H4 (cell line): ENCODE results near the gene WDR13. TPM values are rescaled to one million over a fixed set of nuclear protein-coding genes. Genes with fewer than 3 reads are reported as not detected.
"Not testable (repeated sequence)": the region's sequence is repeated elsewhere in the genome, so short reads cannot be mapped to it uniquely, and the experiment has no call there.

ENCODE experiments used
- DNase-seq: peaks from one replicate; pipeline ENCODE4 v3.0.0-alpha.2; 2015; ENCODE audit warnings: low spot score
- total RNA-seq: library from RNA; depleted of rRNA; stranded (reverse); fragments of >200 nt; shearing (Covaris generic); gene quantifications from 2 replicates; pipeline ENCODE4 v1.2.3, GENCODE V29; 2014

WDR13 gene
- total RNA-seq, 1 experiment from 2014 or later: 42.8 TPM

- no peak for DNase-seq
These were observed 4.3 kb upstream of the WDR13 start for GRCh38 chrX:48592971-48593370.

GRCh38 chrX:48595929-48596328, 1.4 kb upstream of the WDR13 start:
- DNase-seq: no peak

- DNase-seq: no peak
These were observed 1.3 kb downstream of the WDR13 start for GRCh38 chrX:48598614-48599013.

- no peak for DNase-seq
These were observed 2.0 kb downstream of the WDR13 start for GRCh38 chrX:48599341-48599740.

- no peak for DNase-seq
These were observed 2.9 kb downstream of the WDR13 start for GRCh38 chrX:48600226-48600625.

- DNase-seq: no peak
These were observed 4.6 kb downstream of the WDR13 start for GRCh38 chrX:48601741-48602394.

- no peak for DNase-seq
These were observed 7.4 kb downstream of the WDR13 start for GRCh38 chrX:48604701-48605100.

GRCh38 chrX:48606091-48606490, 8.8 kb downstream of the WDR13 start:
- DNase-seq: no peak

- no peak for DNase-seq
These were observed 14.4 kb downstream of the WDR13 start for GRCh38 chrX:48611703-48612102.

GRCh38 chrX:48613502-48614160, 16.3 kb downstream of the WDR13 start:
- no peak for DNase-seq

GRCh38 chrX:48616576-48616975, 19.3 kb downstream of the WDR13 start:
- DNase-seq: no peak

- DNase-seq: peak; percentile 25
These were observed 20.4 kb downstream of the WDR13 start for GRCh38 chrX:48617542-48618340.

GRCh38 chrX:48626401-48627298, 29.4 kb downstream of the WDR13 start:
- DNase-seq: no peak

- DNase-seq: peak; percentile 86
These were observed 34.2 kb downstream of the WDR13 start for GRCh38 chrX:48631376-48632090.

GRCh38 chrX:48632207-48632606, 34.9 kb downstream of the WDR13 start:
- no peak for DNase-seq

- no peak for DNase-seq
These were observed 39.0 kb downstream of the WDR13 start for GRCh38 chrX:48636301-48636700.

GRCh38 chrX:48636776-48637175, 39.5 kb downstream of the WDR13 start:
- DNase-seq: no peak

- no peak for DNase-seq
These were observed 48.4 kb downstream of the WDR13 start for GRCh38 chrX:48645669-48646068.

- DNase-seq: peak; percentile 63
These were observed 51.1 kb downstream of the WDR13 start for GRCh38 chrX:48648336-48648751.

GRCh38 chrX:48649102-48649501, 51.8 kb downstream of the WDR13 start:
- no peak for DNase-seq

- DNase-seq: not testable (repeated sequence)
These were observed 54.8 kb downstream of the WDR13 start for GRCh38 chrX:48652055-48652579.
